Stimulated activated CD8-positive, alpha-beta memory T cell treated with anti-CD3 and anti-CD28 coated beads, Interleukin-15, amount 100 ng/mL, for 48 hours (primary cell): ENCODE measurements around the gene LGR5.

Experiments used
- DNase-seq, 2 donors: peaks; one replicate each; pipeline ENCODE4 v3.0.0-alpha.2; 2020; ENCODE audit warnings: low read depth in 2 of 2

Gene LGR5

DNA sequence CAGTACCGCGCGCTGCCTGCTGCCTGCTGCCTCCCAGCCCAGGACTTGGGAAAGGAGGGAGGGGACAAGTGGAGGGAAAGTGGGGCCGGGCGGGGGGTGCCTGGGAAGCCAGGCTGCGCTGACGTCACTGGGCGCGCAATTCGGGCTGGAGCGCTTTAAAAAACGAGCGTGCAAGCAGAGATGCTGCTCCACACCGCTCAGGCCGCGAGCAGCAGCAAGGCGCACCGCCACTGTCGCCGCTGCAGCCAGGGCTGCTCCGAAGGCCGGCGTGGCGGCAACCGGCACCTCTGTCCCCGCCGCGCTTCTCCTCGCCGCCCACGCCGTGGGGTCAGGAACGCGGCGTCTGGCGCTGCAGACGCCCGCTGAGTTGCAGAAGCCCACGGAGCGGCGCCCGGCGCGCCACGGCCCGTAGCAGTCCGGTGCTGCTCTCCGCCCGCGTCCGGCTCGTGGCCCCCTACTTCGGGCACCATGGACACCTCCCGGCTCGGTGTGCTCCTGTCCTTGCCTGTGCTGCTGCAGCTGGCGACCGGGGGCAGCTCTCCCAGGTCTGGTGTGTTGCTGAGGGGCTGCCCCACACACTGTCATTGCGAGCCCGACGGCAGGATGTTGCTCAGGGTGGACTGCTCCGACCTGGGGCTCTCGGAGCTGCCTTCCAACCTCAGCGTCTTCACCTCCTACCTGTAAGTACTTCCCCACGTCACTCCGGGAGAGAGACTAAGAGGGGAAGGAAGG is at the start of gene LGR5:
Gene LGR5, plus strand, starts transcription at position 186 of the 732 bp plus-strand sequence. Its CDS starts 283 bp downstream, at position 469.
- DNase-seq = no peak

GRCh38 chr12:71392521-71393145 is 47.0 kb upstream of the LGR5 start:
- no peak for DNase-seq

DNA sequence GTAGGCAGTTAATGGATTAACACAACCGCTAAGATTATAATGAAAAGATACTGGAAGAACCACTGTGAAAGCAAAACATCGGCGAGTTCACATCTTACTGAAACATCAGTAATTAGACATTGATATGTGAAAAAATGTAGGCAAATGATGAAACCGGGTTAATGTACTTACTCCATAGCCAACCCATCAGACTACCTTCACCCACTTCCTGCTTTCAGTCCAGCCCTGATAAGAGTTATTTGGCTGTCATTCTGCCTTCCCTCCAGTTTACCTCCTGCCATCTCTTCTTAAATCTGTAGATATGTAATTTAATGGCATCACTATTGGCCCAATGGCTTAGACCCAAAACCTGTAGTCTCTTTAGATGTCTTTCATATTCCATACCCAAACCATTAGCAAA is 46.0 kb upstream of the LGR5 start:
- DNase-seq = no peak

GRCh38 chr12:71397433-71397954 is 42.1 kb upstream of the LGR5 start:
- no peak for DNase-seq

GRCh38 chr12:71399197-71399596 is 40.4 kb upstream of the LGR5 start:
- DNase-seq = no peak

DNA sequence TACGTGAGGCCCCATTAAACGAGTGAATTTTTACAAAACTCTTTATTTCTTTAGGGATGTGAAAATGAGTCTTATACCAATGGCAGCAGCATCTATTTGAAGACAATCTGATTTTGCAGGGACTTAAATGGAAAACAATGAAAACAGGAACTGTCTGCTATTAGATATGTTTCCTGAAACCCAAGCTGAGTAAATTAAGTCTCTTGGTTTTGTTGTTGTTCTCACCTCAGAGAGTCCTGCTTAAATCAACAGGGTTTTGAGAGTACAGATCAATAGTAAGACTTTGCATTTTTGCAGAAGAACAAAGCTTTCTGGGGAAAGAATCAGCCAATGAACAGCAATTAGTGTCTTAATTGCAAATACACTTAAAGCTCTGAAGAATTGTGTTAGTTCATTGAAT is 39.1 kb upstream of the LGR5 start:
- DNase-seq = no peak

DNA sequence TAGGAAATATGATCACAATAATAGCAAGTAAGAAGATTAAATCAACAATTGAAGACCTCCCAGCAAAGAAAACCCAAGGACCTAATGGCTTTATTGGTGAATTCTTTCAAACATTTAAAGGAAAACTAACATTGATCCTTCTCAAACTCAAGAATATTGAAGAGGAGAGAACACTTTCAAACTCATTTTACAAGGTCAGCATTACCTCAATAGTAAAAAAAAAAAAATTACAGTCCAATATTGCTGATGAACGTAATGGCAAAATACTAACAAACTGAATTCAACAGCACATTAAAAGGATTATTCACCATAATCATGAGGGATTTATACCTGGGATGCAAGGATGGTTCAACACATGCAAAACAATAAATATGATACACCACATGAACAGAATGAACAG is 33.7 kb upstream of the LGR5 start:
- DNase-seq = no peak

- DNase-seq = no peak
Measured at GRCh38 chr12:71407732-71408131, 31.9 kb upstream of the LGR5 start.

- DNase-seq = no peak
Measured at GRCh38 chr12:71410844-71411243, 28.8 kb upstream of the LGR5 start.

GRCh38 chr12:71411635-71412034 is 28.0 kb upstream of the LGR5 start:
- no peak for DNase-seq

- DNase-seq = no peak
Measured at GRCh38 chr12:71415336-71416231, 24.0 kb upstream of the LGR5 start.

DNA sequence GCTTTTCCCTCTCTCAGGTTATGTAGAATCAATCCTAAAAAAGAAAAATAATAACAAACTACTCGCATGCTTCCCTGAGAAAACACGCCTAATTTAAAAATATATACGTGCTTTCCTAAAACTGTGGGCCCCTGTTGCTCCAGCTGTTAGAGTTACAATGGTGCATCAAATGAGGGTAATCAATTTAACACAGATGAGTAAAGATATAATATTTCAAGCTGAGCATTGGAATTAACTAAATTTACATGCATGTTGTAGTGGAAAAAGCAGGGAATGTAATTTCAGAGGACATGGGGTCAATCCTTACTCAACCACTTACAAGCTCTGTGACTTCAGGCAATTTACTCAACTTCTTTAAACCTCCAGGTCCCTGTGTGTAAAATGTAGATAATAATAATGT is 22.4 kb upstream of the LGR5 start:
- no peak for DNase-seq

DNA sequence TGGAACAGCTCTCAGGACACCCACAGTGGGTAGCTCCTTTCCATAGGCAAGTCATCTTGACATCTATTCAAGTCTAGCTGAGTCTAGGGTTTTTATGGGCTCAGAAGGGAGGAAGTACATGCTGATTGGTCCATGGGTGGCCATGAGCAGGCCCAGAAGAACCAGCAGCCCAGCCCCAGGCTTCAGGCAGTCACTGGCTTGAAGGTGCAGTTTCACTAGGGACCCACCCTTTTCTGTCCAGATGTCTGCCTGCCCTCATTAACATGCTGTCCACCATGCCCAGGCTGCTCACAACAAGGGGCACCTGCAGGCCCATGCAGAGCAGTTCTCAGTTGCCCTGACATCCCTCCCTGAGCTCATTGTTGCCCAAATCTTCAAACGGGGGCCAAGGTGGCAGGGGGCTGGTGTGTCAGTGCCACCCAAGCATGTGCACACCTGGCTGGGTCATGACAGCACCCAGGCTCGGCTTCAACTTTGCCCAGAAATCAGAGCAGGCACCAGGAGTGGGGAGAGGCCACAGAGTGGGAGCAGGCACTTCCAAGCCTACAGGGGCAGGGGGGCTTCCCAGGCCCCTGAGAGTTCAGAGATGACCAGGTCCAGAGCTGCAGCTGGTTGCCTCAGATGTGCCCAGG is 18.7 kb upstream of the LGR5 start:
- DNase-seq = no peak

DNA sequence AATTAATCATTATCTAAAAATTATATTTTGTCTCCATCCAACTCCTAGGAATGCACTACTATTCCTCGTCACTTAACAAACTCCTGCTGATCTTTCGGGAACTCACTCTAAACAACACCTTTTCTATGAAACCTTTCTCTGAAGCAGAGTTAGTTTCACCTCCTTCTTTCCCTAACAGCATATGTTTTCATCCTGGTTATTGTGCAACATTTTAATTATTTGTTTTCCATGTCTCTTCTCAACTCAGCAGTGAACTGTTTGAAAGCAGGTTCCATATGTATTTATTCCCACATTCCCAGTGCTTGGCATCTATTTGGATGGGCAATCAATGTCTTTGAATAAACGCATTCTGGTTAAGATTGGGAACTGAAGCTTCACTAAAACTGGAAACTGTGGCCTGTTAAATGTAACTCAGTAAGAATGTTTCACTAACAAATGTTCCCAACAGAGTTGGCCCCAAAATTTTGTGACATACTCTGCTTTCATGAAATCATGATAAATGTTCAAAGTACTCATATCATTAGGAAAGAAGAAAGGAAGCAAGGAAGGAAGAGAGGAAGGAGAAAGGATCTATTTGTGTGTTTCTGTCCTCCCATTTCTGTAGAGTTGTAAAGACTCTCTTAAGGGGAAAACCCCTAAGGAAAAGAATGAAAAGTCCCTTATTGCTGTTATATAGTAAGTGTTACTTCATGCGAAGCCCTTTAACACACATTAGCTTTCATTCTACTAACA is 13.9 kb upstream of the LGR5 start:
- DNase-seq = no peak

GRCh38 chr12:71426300-71427047 is 13.1 kb upstream of the LGR5 start:
- DNase-seq = no peak

GRCh38 chr12:71430756-71431155 is 8.8 kb upstream of the LGR5 start:
- no peak for DNase-seq

GRCh38 chr12:71431991-71432390 is 7.6 kb upstream of the LGR5 start:
- DNase-seq = no peak

- no peak for DNase-seq
Measured at GRCh38 chr12:71432936-71433335, 6.7 kb upstream of the LGR5 start.

- no peak for DNase-seq
Measured at GRCh38 chr12:71436696-71437095, 2.9 kb upstream of the LGR5 start.

GRCh38 chr12:71438670-71439361 is 782 bp upstream of the LGR5 start:
- DNase-seq = no peak
